ENCODE results near the gene SGTA. TPM values are rescaled to one million over a fixed set of nuclear protein-coding genes. Genes with fewer than 3 reads are reported as not detected.
"Not testable (repeated sequence)": the region's sequence is repeated elsewhere in the genome, so short reads cannot be mapped to it uniquely, and the experiment has no call there.

The SGTA gene
- total RNA-seq, 2 experiments from 2014 or later: 44.3 to 44.6 TPM

GRCh38 chr19:2796659-2797266 lies 13.7 kb upstream of the SGTA start:
- CTCF ChIA-PET: no interaction called here
- peaks cover 32% of the 10 kb centered on the region for H3K36me3 Mint-ChIP-seq (ENCODE audit: low read depth)
- intact Hi-C loops (cut with micrococcal nuclease): no loop called here

GRCh38 chr19:2795827-2796658 lies 13.0 kb upstream of the SGTA start:
- intact Hi-C loops (cut with micrococcal nuclease): no loop called here
- H3K27ac Mint-ChIP-seq: no peak overlapping the region
- H3K4me3 Mint-ChIP-seq: no peak overlapping the region
- H3K9me3 Mint-ChIP-seq: no peaks in the 10 kb centered on the region
- no peak for DNase-seq
- H3K4me1 Mint-ChIP-seq (ENCODE audit: low read depth): no peaks in the 10 kb centered on the region
- H3K27me3 Mint-ChIP-seq (ENCODE audit: low read depth): no peaks in the 10 kb centered on the region
- CTCF ChIA-PET: no interaction called here
- H3K36me3 Mint-ChIP-seq (ENCODE audit: low read depth): peaks cover 31% of the 10 kb centered on the region

More at GRCh38 chr19:2796659-2797266, 13.7 kb upstream of the SGTA start:
- no peaks in the 10 kb centered on the region for H3K4me1 Mint-ChIP-seq (ENCODE audit: low read depth)
- DNase-seq: no peak
- no peak overlapping the region for H3K4me3 Mint-ChIP-seq
- no peak overlapping the region for H3K27ac Mint-ChIP-seq
- H3K27me3 Mint-ChIP-seq (ENCODE audit: low read depth): no peaks in the 10 kb centered on the region
- no peaks in the 10 kb centered on the region for H3K9me3 Mint-ChIP-seq

- Mint-ChIP-seq H3K9me3 (no peaks in the 10 kb centered on the region), H3K4me1 (ENCODE audit: low read depth) (peaks cover 9% of the 10 kb centered on the region), H3K27ac (no peak overlapping the region), H3K36me3 (ENCODE audit: low read depth) (peaks cover 33% of the 10 kb centered on the region), H3K4me3 (no peak overlapping the region), H3K27me3 (ENCODE audit: low read depth) (no peaks in the 10 kb centered on the region)
- no peak for DNase-seq
- intact Hi-C loops (cut with micrococcal nuclease): no loop called here
- CTCF ChIA-PET: no interaction called here
Measured at GRCh38 chr19:2793577-2793976, 10.5 kb upstream of the SGTA start.

GRCh38 chr19:2793126-2793525 lies 10.1 kb upstream of the SGTA start:
- Mint-ChIP-seq H3K4me3 (no peak overlapping the region), H3K4me1 (ENCODE audit: low read depth) (peaks cover 9% of the 10 kb centered on the region), H3K36me3 (ENCODE audit: low read depth) (peaks cover 34% of the 10 kb centered on the region), H3K27me3 (ENCODE audit: low read depth) (no peaks in the 10 kb centered on the region), H3K9me3 (no peaks in the 10 kb centered on the region), H3K27ac (no peak overlapping the region)
- intact Hi-C loops (cut with micrococcal nuclease): no loop called here
- CTCF ChIA-PET: no interaction called here
- DNase-seq: no peak

GRCh38 chr19:2792666-2793065 lies 9.6 kb upstream of the SGTA start:
- DNase-seq; CTCF ChIA-PET; intact Hi-C loops (cut with micrococcal nuclease); H3K4me3 Mint-ChIP-seq; H3K9me3 Mint-ChIP-seq; H3K27me3 Mint-ChIP-seq (ENCODE audit: low read depth); H3K27ac Mint-ChIP-seq: not testable (repeated sequence)
- peaks cover 13% of the 10 kb centered on the region for H3K4me1 Mint-ChIP-seq (ENCODE audit: low read depth)
- H3K36me3 Mint-ChIP-seq (ENCODE audit: low read depth): peaks cover 35% of the 10 kb centered on the region

GRCh38 chr19:2791876-2792275 lies 8.8 kb upstream of the SGTA start:
- peaks cover 20% of the 10 kb centered on the region for H3K4me1 Mint-ChIP-seq (ENCODE audit: low read depth)
- H3K36me3 Mint-ChIP-seq (ENCODE audit: low read depth): peaks cover 36% of the 10 kb centered on the region
- CTCF ChIA-PET: no interaction called here
- H3K9me3 Mint-ChIP-seq: no peaks in the 10 kb centered on the region
- H3K4me3 Mint-ChIP-seq: no peak overlapping the region
- intact Hi-C loops (cut with micrococcal nuclease): no loop called here
- no peak overlapping the region for H3K27ac Mint-ChIP-seq
- no peaks in the 10 kb centered on the region for H3K27me3 Mint-ChIP-seq (ENCODE audit: low read depth)
- no peak for DNase-seq

GRCh38 chr19:2791440-2791839 lies 8.4 kb upstream of the SGTA start:
- Mint-ChIP-seq H3K4me3 (no peak overlapping the region), H3K27ac (no peak overlapping the region), H3K27me3 (ENCODE audit: low read depth) (no peaks in the 10 kb centered on the region), H3K9me3 (no peaks in the 10 kb centered on the region), H3K36me3 (ENCODE audit: low read depth) (peaks cover 34% of the 10 kb centered on the region), H3K4me1 (ENCODE audit: low read depth) (peaks cover 21% of the 10 kb centered on the region)
- CTCF ChIA-PET: no interaction called here
- DNase-seq: no peak
- intact Hi-C loops (cut with micrococcal nuclease): no loop called here

GRCh38 chr19:2790557-2791271 lies 7.6 kb upstream of the SGTA start:
- Mint-ChIP-seq H3K4me1 (ENCODE audit: low read depth) (peaks cover 26% of the 10 kb centered on the region), H3K27me3 (ENCODE audit: low read depth) (no peaks in the 10 kb centered on the region), H3K9me3 (no peaks in the 10 kb centered on the region), H3K36me3 (ENCODE audit: low read depth) (peaks cover 34% of the 10 kb centered on the region), H3K27ac (no peak overlapping the region), H3K4me3 (no peak overlapping the region)
- no peak for DNase-seq
- CTCF ChIA-PET: no interaction called here
- intact Hi-C loops (cut with micrococcal nuclease): no loop called here

GRCh38 chr19:2790194-2790556 lies 7.1 kb upstream of the SGTA start:
- Mint-ChIP-seq H3K27me3 (ENCODE audit: low read depth) (no peaks in the 10 kb centered on the region), H3K4me1 (ENCODE audit: low read depth) (peaks cover 26% of the 10 kb centered on the region), H3K36me3 (ENCODE audit: low read depth) (peaks cover 30% of the 10 kb centered on the region), H3K9me3 (no peaks in the 10 kb centered on the region), H3K4me3 (no peak overlapping the region), H3K27ac (no peak overlapping the region)
- intact Hi-C loops (cut with micrococcal nuclease): no loop called here
- no peak for DNase-seq
- CTCF ChIA-PET: no interaction called here

- peaks cover 22% of the 10 kb centered on the region for H3K36me3 Mint-ChIP-seq (ENCODE audit: low read depth)
- intact Hi-C loops (cut with micrococcal nuclease): loop anchor here (10.0 kb wide), 2 partner anchors 313 to 623 kb away; partner anchors contain the start of genes DOT1L and GADD45B
- H3K4me1 Mint-ChIP-seq (ENCODE audit: low read depth): peaks cover 45% of the 10 kb centered on the region
- CTCF ChIA-PET: no interaction called here
- no peak overlapping the region for H3K27ac Mint-ChIP-seq
- H3K27me3 Mint-ChIP-seq (ENCODE audit: low read depth): no peaks in the 10 kb centered on the region
- H3K4me3 Mint-ChIP-seq: no peak overlapping the region
- H3K9me3 Mint-ChIP-seq: no peaks in the 10 kb centered on the region
- DNase-seq: no peak
Measured at GRCh38 chr19:2788237-2788636, 5.2 kb upstream of the SGTA start.

GRCh38 chr19:2787115-2787514 lies 4.0 kb upstream of the SGTA start:
- CTCF ChIA-PET: no interaction called here
- Mint-ChIP-seq H3K4me3 (peak overlapping the region; percentile 56), H3K27ac (no peak overlapping the region), H3K9me3 (no peaks in the 10 kb centered on the region), H3K4me1 (ENCODE audit: low read depth) (peaks cover 50% of the 10 kb centered on the region), H3K36me3 (ENCODE audit: low read depth) (peaks cover 19% of the 10 kb centered on the region), H3K27me3 (ENCODE audit: low read depth) (no peaks in the 10 kb centered on the region)
- intact Hi-C loops (cut with micrococcal nuclease): loop anchor here (10.0 kb wide), 2 partner anchors 312 to 622 kb away; partner anchors contain the start of genes DOT1L and GADD45B
- DNase-seq: no peak

GRCh38 chr19:2785244-2785997 lies 2.3 kb upstream of the SGTA start, which contains the start of gene THOP1:
THOP1 (plus strand) TSS chr19:2785503; CDS start chr19:2785663, 160 bp downstream.
- peak within 1 kb of the TSS; percentile 94 for H3K4me3 Mint-ChIP-seq
- CTCF ChIA-PET: interaction anchor here (0.6 to 0.9 kb wide), 4 partner anchors 103 to 1591 kb away, joined by 3 to 4 read pairs (median 3); no protein-coding TSS in a partner anchor
- H3K27me3 Mint-ChIP-seq (ENCODE audit: low read depth): no peaks in the 10 kb centered on the region

More at GRCh38 chr19:2785244-2785997, 2.3 kb upstream of the SGTA start, which contains the start of gene THOP1:
- intact Hi-C loops (cut with micrococcal nuclease): loop anchor here (1.0 to 10.0 kb wide), 6 partner anchors 34 to 621 kb away; partner anchors contain the start of genes DOT1L, GADD45B, SLC39A3 and ZNF554
- peak; percentile 100 for DNase-seq
- H3K27ac Mint-ChIP-seq: peak within 1 kb of the TSS; percentile 79
- H3K36me3 Mint-ChIP-seq (ENCODE audit: low read depth): peaks cover 16% of the 10 kb centered on the region
- H3K9me3 Mint-ChIP-seq: no peaks in the 10 kb centered on the region
- peaks cover 66% of the 10 kb centered on the region for H3K4me1 Mint-ChIP-seq (ENCODE audit: low read depth)

Data from activated naive CD4-positive, alpha-beta T cell treated with anti-CD3 and anti-CD28 coated beads for 36 hours (primary cell).